IPS-11a (cell line): ENCODE results near the gene ASXL2.

ENCODE experiments used
- H3K4me3 ChIP-seq: one replicate; pipeline ENCODE4 v1.5.1; 2013; ENCODE audit warnings: low read depth, low read length, control low read depth

The ASXL2 gene

DNA sequence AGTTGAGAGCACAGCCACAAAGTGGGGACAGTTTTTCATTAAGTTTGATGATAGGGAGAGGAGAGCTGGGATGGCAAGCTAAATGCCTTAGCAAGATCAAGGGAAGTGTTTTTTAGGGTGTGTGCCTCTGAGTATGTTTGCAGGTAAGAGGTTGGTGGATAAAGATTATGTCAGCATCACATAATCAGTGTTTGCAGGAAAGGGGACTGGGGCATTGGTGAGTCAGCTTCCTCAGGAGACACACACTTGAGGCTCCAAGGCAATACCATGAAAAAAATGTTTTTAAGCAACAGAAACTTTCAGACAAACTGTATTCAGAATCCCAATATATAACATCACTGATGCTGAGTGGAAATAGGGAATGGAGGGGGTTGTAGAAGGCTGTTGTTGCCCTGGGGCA, 179.5 kb downstream of the ASXL2 start:
- no peak overlapping the region for H3K4me3 ChIP-seq

DNA sequence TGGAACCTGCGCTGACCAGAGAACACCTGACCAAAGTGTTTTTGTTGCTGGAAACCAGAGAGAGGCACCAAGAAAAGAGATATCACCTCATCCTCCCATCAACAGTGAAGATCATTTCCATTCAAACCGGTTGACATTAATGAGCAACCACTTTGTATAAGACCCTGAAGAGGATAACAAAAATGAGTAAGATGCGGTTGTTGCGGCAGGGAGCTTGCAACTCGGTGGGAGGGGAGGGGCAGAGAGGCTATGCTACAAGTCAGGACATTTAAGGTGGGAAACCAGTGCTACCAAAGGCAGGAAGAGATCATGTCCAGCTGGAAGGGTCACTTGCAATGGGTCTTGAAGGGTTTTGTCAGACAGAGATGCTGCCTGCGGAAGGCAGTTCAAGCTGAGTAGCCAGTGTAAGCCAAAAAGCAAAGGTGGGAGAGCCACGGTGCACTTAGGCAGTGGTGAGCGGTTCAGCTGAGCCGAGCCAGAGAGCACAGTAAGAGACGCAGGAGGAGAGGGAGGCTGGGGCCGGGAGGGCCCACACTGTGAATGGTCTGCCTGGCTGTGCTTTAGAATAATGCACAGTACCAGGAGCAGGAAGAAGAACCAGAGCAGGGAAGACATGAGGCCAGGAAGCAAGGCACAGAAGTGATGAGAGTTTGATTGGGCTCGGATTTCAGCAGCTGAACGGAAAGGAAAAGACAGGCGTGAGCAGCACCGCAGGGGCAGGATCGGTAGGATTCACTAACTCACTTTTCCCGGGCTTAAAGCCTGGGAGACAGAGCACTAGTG, 180.5 kb downstream of the ASXL2 start:
- H3K4me3 ChIP-seq = no peak overlapping the region

DNA sequence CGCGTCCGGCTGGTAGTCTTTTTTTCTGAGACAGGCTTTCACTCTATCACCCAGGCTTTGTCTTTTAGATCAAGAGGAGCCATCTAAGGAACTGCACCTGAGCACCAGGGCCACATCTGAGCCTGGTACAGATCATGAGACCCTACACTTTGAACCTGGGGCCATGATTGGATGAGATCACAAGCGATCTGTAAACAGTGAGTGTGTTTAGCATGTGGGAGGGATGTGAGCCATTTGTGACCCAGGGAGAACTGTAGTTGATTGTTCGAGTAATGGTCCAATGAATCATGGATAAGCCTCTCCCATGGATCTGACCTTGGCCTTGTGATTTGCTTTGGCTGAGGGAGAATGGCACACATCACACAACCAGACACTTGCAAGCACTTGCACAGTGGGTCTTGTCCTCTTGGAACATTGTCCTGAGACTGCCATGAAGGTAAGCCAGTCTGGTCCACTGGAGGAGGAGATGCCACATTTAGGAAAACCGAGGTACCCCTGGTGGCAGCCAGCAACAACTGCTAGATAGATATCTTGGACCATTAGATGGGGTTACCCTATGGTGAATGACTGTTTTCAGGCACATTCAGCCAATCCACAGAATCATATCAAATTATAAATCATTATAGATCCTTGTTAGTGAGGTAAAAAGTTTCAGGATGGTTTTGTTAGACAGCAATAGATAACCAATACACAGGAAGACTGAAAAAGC, 185.4 kb downstream of the ASXL2 start:
- no peak overlapping the region for H3K4me3 ChIP-seq

DNA sequence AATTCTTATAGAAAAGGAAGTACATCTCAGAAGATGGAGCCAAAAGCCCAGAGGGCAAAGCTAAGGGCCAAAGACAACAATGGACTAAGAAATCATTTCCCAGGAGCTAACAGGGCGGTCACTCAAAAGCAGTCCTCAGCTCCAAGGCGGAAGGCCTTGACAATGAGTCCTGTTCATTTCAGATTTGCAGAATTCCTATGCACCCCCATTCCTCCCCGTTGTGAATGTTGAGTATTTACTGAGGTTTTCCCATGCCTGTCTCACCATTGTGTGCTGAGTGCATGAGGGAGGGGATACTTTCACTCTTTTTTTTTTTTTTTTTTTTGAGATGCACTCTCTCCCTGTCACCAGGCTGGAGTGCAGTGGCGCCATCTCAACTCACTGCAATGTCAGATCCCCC, 186.1 kb downstream of the ASXL2 start:
- no peak overlapping the region for H3K4me3 ChIP-seq

DNA sequence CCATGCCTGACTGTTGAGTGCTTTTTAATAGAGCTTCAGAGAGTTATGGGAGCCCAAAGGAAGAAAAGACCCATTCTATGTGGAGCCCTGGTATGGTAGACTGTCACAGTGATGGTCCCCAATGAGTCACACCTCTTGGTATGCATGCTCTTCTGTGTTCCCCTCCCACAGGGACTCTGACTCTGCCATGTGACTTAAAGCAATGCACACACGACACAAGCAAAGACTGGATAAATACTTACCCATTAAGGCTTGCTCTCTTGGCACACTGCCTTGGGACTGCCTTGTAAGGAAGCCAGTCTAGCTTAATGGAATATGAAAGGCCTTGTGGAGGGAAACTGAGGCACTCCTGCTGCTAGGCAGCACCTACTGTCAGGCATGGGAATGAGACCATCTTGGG, 188.2 kb downstream of the ASXL2 start:
- H3K4me3 ChIP-seq = no peak overlapping the region

DNA sequence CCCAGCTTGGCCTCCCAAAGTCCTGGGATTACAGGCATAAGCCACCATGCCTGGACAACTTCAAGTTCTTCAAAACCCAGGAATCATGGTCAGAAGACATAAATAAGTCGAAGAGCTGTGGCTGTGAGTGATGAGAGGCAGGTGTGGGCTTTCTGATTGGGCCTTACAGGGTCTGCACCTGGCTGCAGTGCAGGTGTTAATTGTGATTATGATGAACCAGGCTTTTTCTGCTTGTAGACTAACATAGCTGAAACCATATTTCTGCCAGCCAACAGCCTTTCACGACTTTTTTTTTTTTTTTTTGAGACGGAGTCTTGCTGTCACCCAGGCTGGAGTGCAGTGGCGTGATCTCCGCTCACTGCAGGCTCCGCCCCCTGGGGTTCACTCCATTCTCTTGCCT, 190.1 kb downstream of the ASXL2 start:
- no peak overlapping the region for H3K4me3 ChIP-seq

DNA sequence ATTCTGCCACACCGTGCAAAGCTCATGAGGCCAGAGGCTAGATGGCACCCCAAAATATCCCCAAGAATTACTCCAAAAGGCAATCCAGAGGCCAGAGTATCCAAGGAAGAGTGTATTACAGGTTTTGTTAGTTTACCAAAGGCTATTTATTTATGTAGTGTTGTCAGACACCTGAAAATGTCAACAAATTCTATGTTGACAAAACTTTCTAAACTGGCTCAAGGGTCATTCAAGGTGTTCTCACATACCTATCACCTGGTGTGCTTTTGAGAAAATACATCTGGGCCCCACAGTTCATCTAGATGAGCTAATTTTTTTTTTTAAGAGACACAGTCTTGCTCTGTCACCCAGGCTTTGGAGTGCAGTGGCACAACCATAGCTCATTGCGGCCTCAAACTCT, 192.5 kb downstream of the ASXL2 start:
- H3K4me3 ChIP-seq = no peak overlapping the region

DNA sequence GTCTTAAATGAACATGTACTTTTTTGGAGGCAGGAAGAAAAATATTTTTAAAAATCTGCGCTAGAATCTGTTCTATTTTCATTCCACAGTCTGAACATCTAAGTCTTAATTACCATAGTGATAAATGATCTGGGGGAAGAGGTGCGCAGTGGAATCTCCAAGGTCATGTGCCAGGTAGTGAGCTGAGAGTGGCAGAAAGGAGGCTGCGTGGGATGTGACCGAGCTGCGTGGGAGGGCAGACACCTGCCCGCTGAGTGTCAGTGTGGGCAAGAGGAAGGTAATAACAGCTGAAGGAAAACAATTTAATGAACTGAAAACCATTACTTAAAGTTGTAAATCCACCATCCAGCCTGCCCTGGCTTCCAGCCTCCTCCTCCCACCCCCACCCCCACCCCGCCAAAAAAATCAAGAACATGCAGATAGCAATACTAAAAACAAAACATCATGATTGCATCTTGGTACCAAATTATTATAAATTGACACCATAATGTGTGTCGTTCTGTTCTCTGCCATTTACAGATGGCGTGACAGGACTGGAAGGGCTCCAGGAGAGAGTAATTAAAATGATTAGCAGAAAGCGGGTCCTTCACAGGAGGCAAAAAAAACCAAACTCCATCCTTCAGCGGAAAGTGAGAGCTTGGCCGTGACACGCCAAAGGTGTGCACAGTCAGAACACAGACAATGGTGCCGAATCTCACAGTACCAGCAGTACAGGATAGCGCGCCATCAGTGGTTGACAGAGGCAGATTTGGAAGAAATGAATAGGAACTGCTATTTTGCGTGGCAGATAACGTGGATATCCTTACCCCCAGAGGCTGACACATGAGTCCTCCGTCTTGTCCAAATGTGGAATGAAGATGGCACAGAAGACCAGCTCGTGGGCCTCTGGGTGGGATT, 193.5 kb downstream of the ASXL2 start:
- H3K4me3 ChIP-seq = no peak overlapping the region
